GM10847 (cell line): ENCODE data around the gene F13A1.

Source experiments
- POLR2A ChIP-seq: IDR thresholded peaks from 2 replicates; pipeline ENCODE4 v1.6.1; 2011; ENCODE audit not compliant: insufficient read length; ENCODE audit errors: extremely low read depth

F13A1 gene

GRCh38 chr6:6195080-6195479 is 125.4 kb downstream of the F13A1 start:
- TF ChIP-seq POLR2A: no peak

GRCh38 chr6:6193221-6193745 is 127.2 kb downstream of the F13A1 start:
- no peak for TF ChIP-seq POLR2A

- TF ChIP-seq POLR2A: no peak
Measured at GRCh38 chr6:6191909-6192308, 128.6 kb downstream of the F13A1 start.

- TF ChIP-seq POLR2A: no peak
Measured at GRCh38 chr6:6191476-6191875, 129.0 kb downstream of the F13A1 start.

GRCh38 chr6:6180684-6181083 is 139.8 kb downstream of the F13A1 start:
- no peak for TF ChIP-seq POLR2A

GRCh38 chr6:6179858-6180623 is 140.4 kb downstream of the F13A1 start:
- TF ChIP-seq POLR2A: no peak

- TF ChIP-seq POLR2A: no peak
Measured at GRCh38 chr6:6178795-6179194, 141.7 kb downstream of the F13A1 start.

- TF ChIP-seq POLR2A: no peak
Measured at GRCh38 chr6:6177754-6178153, 142.7 kb downstream of the F13A1 start.

- no peak for TF ChIP-seq POLR2A
Measured at GRCh38 chr6:6176586-6177228, 143.8 kb downstream of the F13A1 start.

- no peak for TF ChIP-seq POLR2A
Measured at GRCh38 chr6:6176127-6176526, 144.3 kb downstream of the F13A1 start.

- no peak for TF ChIP-seq POLR2A
Measured at GRCh38 chr6:6169141-6169540, 151.3 kb downstream of the F13A1 start.

GRCh38 chr6:6166064-6166463 is 154.4 kb downstream of the F13A1 start:
- no peak for TF ChIP-seq POLR2A

GRCh38 chr6:6164367-6164766 is 156.1 kb downstream of the F13A1 start:
- no peak for TF ChIP-seq POLR2A

GRCh38 chr6:6154335-6154734 is 166.1 kb downstream of the F13A1 start:
- TF ChIP-seq POLR2A: no peak

- TF ChIP-seq POLR2A: no peak
Measured at GRCh38 chr6:6152060-6152459, 168.4 kb downstream of the F13A1 start.

- no peak for TF ChIP-seq POLR2A
Measured at GRCh38 chr6:6148192-6148815, 172.2 kb downstream of the F13A1 start.
